Duodenal mucosa (tissue), 2 donors: ENCODE measurements around the gene KCNMA1.

ENCODE experiments used
- H3K27ac ChIP-seq: one replicate; pipeline ENCODE4 v1.7.0; 2013; ENCODE audit warnings: low read depth, low read length
- H3K27me3 ChIP-seq, 2 donors: one replicate each; pipeline ENCODE4 v1.7.0; 2013; ENCODE audit warnings: low read length in 2 of 2, control low read depth in 1 of 2; ENCODE audit not compliant: insufficient read depth in 2 of 2, control insufficient read depth in 1 of 2
- H3K36me3 ChIP-seq, 2 donors: one replicate each; pipeline ENCODE4 v1.7.0; 2013; ENCODE audit warnings: low read length in 2 of 2, control low read depth in 1 of 2; ENCODE audit not compliant: insufficient read depth in 2 of 2, control insufficient read depth in 1 of 2
- H3K4me1 ChIP-seq, 2 donors: one replicate each; pipeline ENCODE4 v1.7.0; 2013; ENCODE audit warnings: low read length in 2 of 2, control low read depth in 1 of 2; ENCODE audit not compliant: insufficient read depth in 2 of 2, control insufficient read depth in 1 of 2
- H3K4me3 ChIP-seq, 2 donors: one replicate each; pipeline ENCODE4 v1.7.0; 2013; ENCODE audit warnings: low read length in 2 of 2, low read depth in 1 of 2
- H3K9ac ChIP-seq, 2 donors: one replicate each; pipeline ENCODE4 v1.7.0; 2013; ENCODE audit warnings: low read length in 2 of 2, low read depth in 1 of 2
- H3K9me3 ChIP-seq, 2 donors: one replicate each; pipeline ENCODE4 v1.7.0; 2013; ENCODE audit warnings: low read length in 2 of 2, control low read depth in 1 of 2; ENCODE audit not compliant: control insufficient read depth in 1 of 2

The KCNMA1 gene

GRCh38 chr10:77296534-77297392 lies 340.8 kb downstream of the KCNMA1 start:
- Histone ChIP-seq H3K9ac (no peak overlapping the region), H3K9me3 (no peaks in the 10 kb centered on the region), H3K4me3 (no peak overlapping the region), H3K4me1 (no peaks in the 10 kb centered on the region), H3K27ac (no peak overlapping the region), H3K27me3 (peaks cover 0 to 9% of the 10 kb centered on the region in 2 donors), H3K36me3 (no peaks in the 10 kb centered on the region)

GRCh38 chr10:77293773-77294172 lies 343.8 kb downstream of the KCNMA1 start:
- H3K4me3 ChIP-seq = no peak overlapping the region
- H3K9ac ChIP-seq = no peak overlapping the region
- H3K27ac ChIP-seq = no peak overlapping the region
- no peaks in the 10 kb centered on the region for H3K36me3 ChIP-seq
- no peaks in the 10 kb centered on the region for H3K4me1 ChIP-seq
- H3K9me3 ChIP-seq = no peaks in the 10 kb centered on the region
- peaks cover 0 to 6% of the 10 kb centered on the region in 2 donors for H3K27me3 ChIP-seq

- Histone ChIP-seq H3K27ac (no peak overlapping the region), H3K4me1 (no peaks in the 10 kb centered on the region), H3K27me3 (peaks cover 0 to 4% of the 10 kb centered on the region in 2 donors), H3K36me3 (no peaks in the 10 kb centered on the region), H3K9ac (no peak overlapping the region), H3K4me3 (no peak overlapping the region), H3K9me3 (no peaks in the 10 kb centered on the region)
Observed at GRCh38 chr10:77293347-77293746, 344.3 kb downstream of the KCNMA1 start.

GRCh38 chr10:77291596-77292505 lies 345.8 kb downstream of the KCNMA1 start:
- no peaks in the 10 kb centered on the region for H3K36me3 ChIP-seq
- no peaks in the 10 kb centered on the region for H3K9me3 ChIP-seq
- H3K9ac ChIP-seq = no peak overlapping the region
- H3K4me1 ChIP-seq = peaks cover 6 to 13% of the 10 kb centered on the region in 2 donors
- no peak overlapping the region for H3K4me3 ChIP-seq
- no peak overlapping the region for H3K27ac ChIP-seq
- H3K27me3 ChIP-seq = peaks cover 0 to 2% of the 10 kb centered on the region in 2 donors

- Histone ChIP-seq H3K4me1 (peaks cover 6 to 19% of the 10 kb centered on the region in 2 donors), H3K9ac (no peak overlapping the region), H3K4me3 (no peak overlapping the region), H3K36me3 (no peaks in the 10 kb centered on the region), H3K9me3 (no peaks in the 10 kb centered on the region), H3K27me3 (peaks cover 0 to 4% of the 10 kb centered on the region in 2 donors), H3K27ac (no peak overlapping the region)
Observed at GRCh38 chr10:77290528-77291155, 347.0 kb downstream of the KCNMA1 start.

GRCh38 chr10:77289790-77290189 lies 347.8 kb downstream of the KCNMA1 start:
- Histone ChIP-seq H3K27ac (no peak overlapping the region), H3K9me3 (no peaks in the 10 kb centered on the region), H3K27me3 (peaks cover 0 to 4% of the 10 kb centered on the region in 2 donors), H3K4me3 (no peak overlapping the region), H3K36me3 (no peaks in the 10 kb centered on the region), H3K9ac (no peak overlapping the region), H3K4me1 (peaks cover 6 to 19% of the 10 kb centered on the region in 2 donors)

GRCh38 chr10:77289027-77289501 lies 348.5 kb downstream of the KCNMA1 start:
- peaks cover 0 to 4% of the 10 kb centered on the region in 2 donors for H3K27me3 ChIP-seq
- no peak overlapping the region for H3K9ac ChIP-seq
- H3K4me3 ChIP-seq = no peak overlapping the region
- H3K9me3 ChIP-seq = no peaks in the 10 kb centered on the region
- H3K4me1 ChIP-seq = peaks cover 6 to 19% of the 10 kb centered on the region in 2 donors
- H3K27ac ChIP-seq = no peak overlapping the region
- H3K36me3 ChIP-seq = no peaks in the 10 kb centered on the region

GRCh38 chr10:77287647-77288120 lies 349.9 kb downstream of the KCNMA1 start:
- H3K27ac ChIP-seq = no peak overlapping the region
- H3K9ac ChIP-seq = no peak overlapping the region
- H3K27me3 ChIP-seq = peaks cover 0 to 8% of the 10 kb centered on the region in 2 donors
- H3K36me3 ChIP-seq = no peaks in the 10 kb centered on the region
- H3K4me1 ChIP-seq = peaks cover 6 to 19% of the 10 kb centered on the region in 2 donors
- no peak overlapping the region for H3K4me3 ChIP-seq
- H3K9me3 ChIP-seq = no peaks in the 10 kb centered on the region

GRCh38 chr10:77286531-77287508 lies 350.8 kb downstream of the KCNMA1 start:
- no peak overlapping the region for H3K27ac ChIP-seq
- peaks cover 6 to 19% of the 10 kb centered on the region in 2 donors for H3K4me1 ChIP-seq
- H3K27me3 ChIP-seq = peaks cover 0 to 8% of the 10 kb centered on the region in 2 donors
- H3K9me3 ChIP-seq = no peaks in the 10 kb centered on the region
- no peaks in the 10 kb centered on the region for H3K36me3 ChIP-seq
- no peak overlapping the region for H3K9ac ChIP-seq
- no peak overlapping the region for H3K4me3 ChIP-seq
